Measurements from ENCODE around the gene RXYLT1.
A peak's percentile ranks its signal among the peaks of the same experiment; 100 is the strongest.

Gene RXYLT1

GRCh38 chr12:63843721-63844390 lies 64.1 kb downstream of the RXYLT1 start:
- DNase-seq (ENCODE audit: low spot score) = peak; percentile 76

DNA sequence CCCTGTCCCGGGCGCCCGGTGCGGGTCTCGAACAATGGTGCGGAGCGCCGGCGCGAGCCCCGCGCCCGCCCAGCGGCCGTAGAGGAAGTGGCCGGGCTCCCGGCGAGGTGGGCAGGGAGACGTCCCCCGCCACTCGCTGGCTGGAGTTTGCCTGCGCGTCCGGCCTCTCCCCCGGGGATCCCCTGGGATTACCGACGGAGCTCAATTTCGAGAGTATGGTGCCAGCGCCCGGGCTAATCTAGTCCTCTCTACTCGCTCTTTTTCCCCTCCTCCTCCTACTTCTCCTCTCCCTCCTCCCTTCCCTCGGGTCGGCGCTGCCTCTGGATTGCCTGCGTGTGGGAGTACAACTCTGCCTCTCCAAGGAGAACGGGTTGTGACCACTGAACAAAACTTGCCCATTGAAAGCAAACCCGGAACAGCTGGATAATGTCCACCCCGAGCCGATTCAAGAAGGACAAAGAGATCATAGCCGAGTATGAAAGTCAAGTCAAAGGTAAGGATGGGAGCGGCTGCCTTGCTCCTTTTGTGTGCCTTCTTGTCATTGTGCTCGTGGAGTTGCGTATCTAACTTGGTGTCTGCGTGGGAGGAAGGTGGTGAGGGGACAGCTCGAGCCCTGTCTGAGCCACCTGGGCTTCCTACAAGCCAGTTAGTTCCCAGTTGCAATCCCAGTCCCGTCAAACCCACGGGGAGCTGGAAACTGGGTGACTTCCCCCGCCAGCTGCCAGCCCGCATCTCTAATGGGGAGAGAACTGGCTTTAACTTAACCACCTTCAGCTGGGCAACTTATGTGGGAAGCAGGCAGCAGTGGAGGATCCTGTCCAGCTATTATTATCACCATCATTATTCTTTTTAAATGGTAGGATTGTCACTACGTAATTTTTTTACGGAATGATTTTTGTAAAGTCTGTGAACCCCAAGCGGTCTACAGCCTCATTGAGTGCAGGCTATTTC lies 65.0 kb downstream of the RXYLT1 start, which contains the start of gene SRGAP1:
Gene SRGAP1, plus strand, starts transcription at position 310 of the 951 bp plus-strand sequence. Its CDS starts 117 bp downstream, at position 427.
- DNase-seq (ENCODE audit: low spot score) = no peak

- DNase-seq (ENCODE audit: low spot score) = no peak
Measured at GRCh38 chr12:63845726-63846125, 66.0 kb downstream of the RXYLT1 start.

DNA sequence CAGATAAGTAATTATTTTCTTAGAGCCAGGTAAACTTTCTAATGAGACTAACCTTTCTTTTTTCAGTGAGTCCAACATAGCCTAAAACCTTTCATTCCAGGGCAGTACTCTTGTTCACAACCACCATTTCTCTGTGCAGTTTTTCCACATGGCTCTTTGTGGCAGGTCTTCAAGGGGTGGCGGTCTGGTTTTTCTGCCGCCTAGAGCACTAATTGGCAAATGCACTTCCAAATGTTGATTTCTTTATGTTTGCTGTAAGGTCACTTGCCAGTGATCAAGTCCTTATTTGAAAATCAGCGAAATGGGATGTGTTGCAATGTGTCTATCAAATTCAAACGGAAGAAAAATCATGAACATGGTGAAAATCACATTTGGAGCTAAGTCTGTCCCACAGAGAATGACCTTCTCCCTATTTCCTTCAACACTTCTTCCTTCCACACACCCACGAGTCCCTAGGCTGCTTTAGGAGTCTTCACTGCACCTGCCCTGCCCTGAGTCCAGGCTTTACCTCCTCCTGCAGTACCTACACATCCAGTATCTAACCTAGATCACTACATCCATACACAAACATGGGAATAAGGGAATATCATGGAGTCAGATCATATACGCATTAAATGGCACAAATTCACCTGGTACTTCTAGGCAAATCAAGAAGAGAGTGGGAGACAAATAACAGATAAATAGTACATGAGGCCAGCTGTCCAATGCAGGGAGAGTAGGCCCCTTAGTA lies 66.7 kb downstream of the RXYLT1 start:
- DNase-seq (ENCODE audit: low spot score) = no peak

DNA sequence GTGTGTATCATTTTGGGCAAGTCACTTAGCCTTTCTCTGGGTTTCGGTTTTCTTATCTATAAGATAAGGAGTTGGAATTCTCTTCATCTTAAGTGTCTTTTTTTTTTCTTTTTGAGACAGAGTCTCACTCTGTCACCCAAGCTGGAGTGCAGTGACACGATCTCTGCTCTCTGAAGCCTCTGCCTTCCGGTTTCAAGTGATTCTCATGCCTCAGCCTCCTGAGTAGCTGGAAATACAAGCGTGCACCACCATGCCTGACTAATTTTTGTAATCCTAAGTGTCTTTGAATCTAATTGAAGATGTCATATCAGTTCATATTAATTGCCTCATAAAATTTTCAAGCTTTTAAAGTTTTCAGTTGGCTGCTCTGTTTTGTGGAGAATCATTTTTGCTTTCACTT lies 68.7 kb downstream of the RXYLT1 start:
- no peak for DNase-seq (ENCODE audit: low spot score)

DNA sequence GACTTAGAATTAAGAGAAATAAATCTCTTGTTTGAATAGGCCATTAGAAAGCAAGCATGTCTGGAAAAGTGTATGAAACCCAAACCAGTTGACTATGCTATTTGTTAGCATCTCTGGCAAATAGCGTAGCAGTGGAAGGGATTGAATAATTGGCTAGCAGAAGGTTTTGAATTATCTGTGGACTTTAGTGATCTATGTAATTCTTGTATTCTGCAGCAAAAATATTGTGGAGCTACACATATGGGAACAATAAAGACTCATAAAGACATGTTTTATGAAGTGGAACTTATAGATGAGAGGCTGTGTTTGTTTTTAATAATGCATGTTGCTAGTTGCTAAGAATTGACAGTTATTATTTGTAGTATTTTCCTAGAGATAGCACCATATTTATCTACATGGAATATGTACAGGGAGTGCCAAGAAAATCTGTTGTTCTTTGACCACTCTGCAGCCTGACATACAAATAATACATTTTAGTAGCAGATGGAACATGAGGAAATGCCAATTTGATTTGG lies 69.5 kb downstream of the RXYLT1 start:
- no peak for DNase-seq (ENCODE audit: low spot score)

DNA sequence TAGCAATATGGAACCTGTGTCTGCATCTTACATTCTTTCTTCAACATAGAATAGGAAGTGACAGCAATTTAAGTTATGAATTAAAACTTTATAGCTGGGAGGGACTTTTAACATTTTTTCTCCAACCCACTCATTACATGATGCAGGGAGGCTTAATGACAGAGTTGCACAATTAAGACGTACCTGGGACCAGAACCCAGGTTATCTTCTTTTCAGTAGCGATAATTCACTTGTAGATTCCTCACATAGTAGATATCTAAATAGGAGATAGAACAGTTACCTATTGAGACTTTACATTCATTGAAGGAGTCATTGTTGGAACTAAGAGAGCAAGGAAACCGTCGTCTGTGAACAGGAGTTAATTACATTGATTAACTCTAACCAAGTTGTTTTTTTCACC lies 69.9 kb downstream of the RXYLT1 start:
- DNase-seq (ENCODE audit: low spot score) = no peak

DNA sequence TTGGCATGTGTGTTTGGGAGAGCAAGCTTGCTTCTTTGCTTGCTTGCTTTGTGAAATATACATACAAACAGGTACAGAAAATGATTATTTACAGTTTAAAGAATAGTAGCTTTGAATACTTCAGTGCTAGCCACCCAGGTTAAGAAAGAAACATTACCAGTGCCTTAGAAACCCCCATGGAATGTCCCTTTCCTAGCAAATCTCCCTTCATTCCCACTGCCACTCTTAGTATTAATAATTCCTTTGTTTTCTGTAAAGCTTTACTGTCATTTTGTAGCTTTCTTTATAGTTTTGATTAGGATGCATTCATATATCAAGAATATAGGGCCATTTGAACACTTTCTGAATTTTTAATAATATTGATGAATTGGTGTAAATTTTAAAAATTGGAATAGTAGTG lies 74.3 kb downstream of the RXYLT1 start:
- no peak for DNase-seq (ENCODE audit: low spot score)

DNA sequence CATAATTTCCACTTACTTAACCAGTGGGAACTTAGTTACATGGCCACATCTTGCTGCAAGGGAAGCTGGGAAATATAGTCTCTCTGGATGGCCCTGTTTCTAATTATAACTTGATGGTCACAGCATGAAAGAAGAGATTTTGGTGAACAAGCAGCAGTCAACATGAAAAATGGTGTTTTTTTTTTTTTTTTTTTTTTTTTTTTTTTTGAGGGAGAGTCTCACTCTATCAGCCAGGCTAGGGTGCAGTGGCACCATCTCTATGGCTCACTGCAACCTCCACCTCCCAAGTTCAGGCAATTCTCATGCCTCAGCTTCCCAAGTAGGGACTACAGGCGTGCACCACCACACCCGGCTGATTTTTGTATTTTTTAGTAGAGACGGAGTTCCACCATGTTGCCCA lies 75.6 kb downstream of the RXYLT1 start:
- no peak for DNase-seq (ENCODE audit: low spot score)

- DNase-seq (ENCODE audit: low spot score) = no peak
Measured at GRCh38 chr12:63857771-63858670, 78.3 kb downstream of the RXYLT1 start.

Measured in activated CD4-positive, alpha-beta T cell treated with anti-CD3 and anti-CD28 coated beads, Interleukin-2, Interleukin-4, amounts not matched to agents 100 ng/mL and 50 ng/mL, durations not matched to agents 16 hours and 8 hours (primary cell).